Measurements from ENCODE around the gene UBE2C. TPM values are rescaled to one million over a fixed set of nuclear protein-coding genes. Genes with fewer than 3 reads are reported as not detected.
A peak's percentile ranks its signal among the peaks of the same experiment; 100 is the strongest.

UBE2C gene
- polyA plus RNA-seq, 3 donors, result 0.15 to 0.58 TPM; not detected in 1

DNA sequence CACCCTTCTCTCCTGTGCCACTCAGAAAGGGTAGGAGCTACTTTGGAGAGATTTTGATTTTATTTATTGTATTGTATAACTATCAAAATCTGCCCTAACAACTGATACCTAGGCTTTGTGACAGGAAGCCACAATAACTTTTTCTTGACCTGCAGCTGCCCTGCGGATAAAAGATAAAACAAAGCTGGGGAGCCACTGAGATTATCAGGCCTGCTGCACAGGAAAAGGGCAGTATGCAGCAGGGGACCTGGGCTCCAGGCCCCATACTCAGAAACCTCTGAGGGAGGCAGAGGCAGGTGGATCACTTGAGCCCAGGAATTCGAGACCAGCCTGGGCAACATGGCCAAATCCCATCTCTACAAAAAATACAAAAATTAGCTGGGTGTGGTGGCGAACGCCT lies 20.2 kb downstream of the UBE2C start:
- H3K9ac ChIP-seq (ENCODE audit: insufficient read depth, low read length, poor library complexity, severe bottlenecking), result no peak overlapping the region
- peak overlapping the region; percentile 82 to 95 for H3K27ac ChIP-seq (ENCODE audit: low read depth in 1 of 2, low read length in 2 of 2)
- 88% methylated on average over 1 of the region's 4 CpGs for WGBS (ENCODE audit: insufficient coverage)
- intact Hi-C loops (cut with micrococcal nuclease), result no loop called here
- peaks cover 0 to 12% of the 10 kb centered on the region in 2 donors for H3K36me3 ChIP-seq (replicated peaks in 1 of 2; ENCODE audit: control insufficient read depth in 1 of 2, insufficient read depth in 2 of 2, low read length in 2 of 2)
- H3K27me3 Mint-ChIP-seq (ENCODE audit: low read depth in 3 of 3), result no peaks in the 10 kb centered on the region
- H3K4me2 ChIP-seq (replicated peaks; ENCODE audit: extremely low read depth, low read length, poor library complexity, severe bottlenecking), result peak overlapping the region; percentile 92
- H3K4me3 ChIP-seq (replicated peaks in 1 of 3; ENCODE audit: low read depth in 2 of 3, low read length in 3 of 3), result peak overlapping the region in 1 of 3 experiments; percentile 84
- H3K9me3 ChIP-seq (replicated peaks in 1 of 2; ENCODE audit: control insufficient read depth in 1 of 2, insufficient read depth in 1 of 2, low read length in 2 of 2), result no peaks in the 10 kb centered on the region
- TF ChIP-seq, protein P1, sequence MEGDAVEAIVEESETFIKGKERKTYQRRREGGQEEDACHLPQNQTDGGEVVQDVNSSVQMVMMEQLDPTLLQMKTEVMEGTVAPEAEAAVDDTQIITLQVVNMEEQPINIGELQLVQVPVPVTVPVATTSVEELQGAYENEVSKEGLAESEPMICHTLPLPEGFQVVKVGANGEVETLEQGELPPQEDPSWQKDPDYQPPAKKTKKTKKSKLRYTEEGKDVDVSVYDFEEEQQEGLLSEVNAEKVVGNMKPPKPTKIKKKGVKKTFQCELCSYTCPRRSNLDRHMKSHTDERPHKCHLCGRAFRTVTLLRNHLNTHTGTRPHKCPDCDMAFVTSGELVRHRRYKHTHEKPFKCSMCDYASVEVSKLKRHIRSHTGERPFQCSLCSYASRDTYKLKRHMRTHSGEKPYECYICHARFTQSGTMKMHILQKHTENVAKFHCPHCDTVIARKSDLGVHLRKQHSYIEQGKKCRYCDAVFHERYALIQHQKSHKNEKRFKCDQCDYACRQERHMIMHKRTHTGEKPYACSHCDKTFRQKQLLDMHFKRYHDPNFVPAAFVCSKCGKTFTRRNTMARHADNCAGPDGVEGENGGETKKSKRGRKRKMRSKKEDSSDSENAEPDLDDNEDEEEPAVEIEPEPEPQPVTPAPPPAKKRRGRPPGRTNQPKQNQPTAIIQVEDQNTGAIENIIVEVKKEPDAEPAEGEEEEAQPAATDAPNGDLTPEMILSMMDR (IDR thresholded peaks at IDR 0.05), result no peak
- H3K4me3 Mint-ChIP-seq, result peak overlapping the region; percentile 80 to 87
- H3K4me1 ChIP-seq (ENCODE audit: control insufficient read depth in 1 of 2, insufficient read depth in 2 of 2, low read length in 2 of 2), result peaks cover 49 to 58% of the 10 kb centered on the region in 2 donors
- H3K36me3 Mint-ChIP-seq, result peaks cover 9 to 20% of the 10 kb centered on the region in 2 donors
- H4K20me1 ChIP-seq (ENCODE audit: insufficient read depth, low read length), result peaks cover 3% of the 10 kb centered on the region
- peaks cover 56% of the 10 kb centered on the region for H3K4me1 Mint-ChIP-seq
- no peaks in the 10 kb centered on the region for H3K27me3 ChIP-seq (ENCODE audit: control insufficient read depth in 2 of 2, insufficient read depth in 2 of 2, low read length in 2 of 2)
- peaks cover 0 to 1% (median 0%) of the 10 kb centered on the region in 7 donors for H3K9me3 Mint-ChIP-seq
- DNase-seq, result no peak
- H2AFZ ChIP-seq (ENCODE audit: insufficient read depth, low read depth, low read length, poor library complexity, severe bottlenecking), result no peak overlapping the region
- H3K27ac Mint-ChIP-seq, result peak overlapping the region; percentile 88 to 97 (median 95)
- peaks cover 14% of the 10 kb centered on the region for H3K79me2 ChIP-seq (ENCODE audit: insufficient read depth, low read length)

DNA sequence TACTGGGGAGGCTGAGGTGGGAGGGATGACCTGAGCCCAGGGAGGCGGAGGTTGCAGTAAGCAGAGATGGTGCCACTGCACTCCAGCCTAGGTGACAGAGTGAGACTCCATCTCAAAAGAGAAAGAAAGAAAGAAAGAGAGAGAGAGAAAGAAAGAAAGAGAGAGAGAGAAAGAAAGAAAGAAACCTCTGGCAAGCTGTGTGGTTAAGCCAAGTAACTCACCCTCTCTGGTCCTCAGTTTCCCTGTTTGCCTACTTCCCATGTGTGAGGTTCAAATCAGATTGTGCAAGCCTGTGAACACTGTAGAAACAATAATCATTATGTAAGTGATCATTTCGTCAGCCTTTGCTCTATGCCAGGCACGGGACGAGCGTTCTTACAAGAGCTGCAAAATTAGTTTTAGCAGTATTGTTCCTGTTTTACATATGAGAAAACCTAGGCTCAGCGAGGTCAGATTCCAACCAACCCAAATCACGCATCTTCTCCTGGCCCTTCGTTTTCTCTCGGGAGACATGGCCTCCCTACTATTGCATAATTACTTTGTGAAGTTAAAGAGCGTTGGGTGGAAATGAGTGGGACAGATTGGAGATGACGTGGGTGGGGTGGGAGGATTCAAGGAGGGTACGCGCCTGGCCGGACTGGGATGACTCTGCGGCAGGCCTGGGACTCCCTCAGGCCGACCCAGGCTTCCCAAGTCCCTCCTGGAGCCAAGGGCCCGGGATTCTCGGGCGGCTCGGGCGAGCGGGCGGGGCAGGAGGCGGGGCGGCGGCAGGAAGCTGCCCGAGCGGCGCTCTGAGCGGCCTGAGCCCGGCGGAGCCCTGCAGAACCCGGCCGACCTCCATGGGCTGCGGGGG lies 20.8 kb downstream of the UBE2C start, which contains the start of gene SNX21:
SNX21 (plus strand) TSS at position 770 of the 853 bp plus-strand sequence. CDS start 121 bp downstream, outside the sequence.
- Mint-ChIP-seq H3K4me1 (peaks cover 56% of the 10 kb centered on the region), H3K27ac (peak within 1 kb of the TSS; percentile 88 to 97 (median 95)), H3K27me3 (ENCODE audit: low read depth in 3 of 3) (no peaks in the 10 kb centered on the region), H3K9me3 (peaks cover 0 to 1% (median 0%) of the 10 kb centered on the region in 7 donors), H3K36me3 (peaks cover 9 to 26% of the 10 kb centered on the region in 2 donors), H3K4me3 (peak within 1 kb of the TSS; percentile 80 to 88)
- peak; percentile 79 to 92 (median 91) for DNase-seq
- H3K27ac ChIP-seq (ENCODE audit: low read depth in 1 of 2, low read length in 2 of 2), result peak within 1 kb of the TSS; percentile 82 to 95
- peaks cover 0 to 17% of the 10 kb centered on the region in 2 donors for H3K36me3 ChIP-seq (replicated peaks in 1 of 2; ENCODE audit: control insufficient read depth in 1 of 2, insufficient read depth in 2 of 2, low read length in 2 of 2)
- WGBS (ENCODE audit: insufficient coverage), result 4% methylated on average over 30 of the region's 35 CpGs
- peak within 1 kb of the TSS; percentile 73 to 84 (median 76) for H3K4me3 ChIP-seq (replicated peaks in 1 of 3; ENCODE audit: low read depth in 2 of 3, low read length in 3 of 3)
- TF ChIP-seq, protein P1 (IDR thresholded peaks at IDR 0.05), result no peak
- peak within 1 kb of the TSS; percentile 87 for H2AFZ ChIP-seq (ENCODE audit: insufficient read depth, low read depth, low read length, poor library complexity, severe bottlenecking)
- H3K27me3 ChIP-seq (ENCODE audit: control insufficient read depth in 2 of 2, insufficient read depth in 2 of 2, low read length in 2 of 2), result no peaks in the 10 kb centered on the region
- intact Hi-C loops (cut with micrococcal nuclease), result no loop called here
- peak within 1 kb of the TSS; percentile 83 for H3K9ac ChIP-seq (ENCODE audit: insufficient read depth, low read length, poor library complexity, severe bottlenecking)
- H3K79me2 ChIP-seq (ENCODE audit: insufficient read depth, low read length), result peaks cover 14% of the 10 kb centered on the region
- peak within 1 kb of the TSS; percentile 92 for H3K4me2 ChIP-seq (replicated peaks; ENCODE audit: extremely low read depth, low read length, poor library complexity, severe bottlenecking)
- H3K4me1 ChIP-seq (ENCODE audit: control insufficient read depth in 1 of 2, insufficient read depth in 2 of 2, low read length in 2 of 2), result peaks cover 49 to 58% of the 10 kb centered on the region in 2 donors
- no peaks in the 10 kb centered on the region for H3K9me3 ChIP-seq (replicated peaks in 1 of 2; ENCODE audit: control insufficient read depth in 1 of 2, insufficient read depth in 1 of 2, low read length in 2 of 2)
- H4K20me1 ChIP-seq (ENCODE audit: insufficient read depth, low read length), result peaks cover 3% of the 10 kb centered on the region
